ENCODE results near the gene GRIN3B.

- TF ChIP-seq REST (IDR thresholded peaks at IDR 0.05; ENCODE audit: insufficient read depth in 1 of 2, low read depth in 2 of 2, low read length in 2 of 2) = no peak
- TF ChIP-seq POLR2AphosphoS5 (IDR thresholded peaks at IDR 0.05; ENCODE audit: low read depth, low read length) = no peak
These were observed 36.1 kb upstream of the GRIN3B start for GRCh38 chr19:964116-964520.
